ENCODE results near the gene NOC2L.

DNA sequence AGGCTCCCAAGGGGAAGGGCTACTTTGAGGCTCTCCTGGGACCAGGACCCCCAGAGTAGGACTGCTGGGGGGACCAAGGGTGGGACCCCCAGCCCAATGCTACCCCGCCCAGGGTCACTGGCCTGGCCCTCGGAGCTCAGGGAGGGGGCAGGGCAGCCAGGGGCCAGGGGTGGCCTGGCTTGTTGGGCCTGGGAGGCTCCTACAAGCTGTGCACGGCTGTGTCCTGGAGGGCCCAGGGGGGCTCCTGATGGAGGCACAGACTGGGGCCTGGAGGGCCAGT, 38.6 kb upstream of the NOC2L start:
- TF ChIP-seq ZNF175 (CRISPR knock-in tag; IDR thresholded peaks at IDR 0.05; ENCODE audit: low read depth) = no peak
- TF ChIP-seq ZKSCAN8 (CRISPR knock-in tag; IDR thresholded peaks at IDR 0.05) = no peak
- no peak for TF ChIP-seq ELF1 (tag; IDR thresholded peaks at IDR 0.05)
- TF ChIP-seq USF2 (CRISPR knock-in tag; IDR thresholded peaks at IDR 0.05) = no peak
- TF ChIP-seq, protein P1, sequence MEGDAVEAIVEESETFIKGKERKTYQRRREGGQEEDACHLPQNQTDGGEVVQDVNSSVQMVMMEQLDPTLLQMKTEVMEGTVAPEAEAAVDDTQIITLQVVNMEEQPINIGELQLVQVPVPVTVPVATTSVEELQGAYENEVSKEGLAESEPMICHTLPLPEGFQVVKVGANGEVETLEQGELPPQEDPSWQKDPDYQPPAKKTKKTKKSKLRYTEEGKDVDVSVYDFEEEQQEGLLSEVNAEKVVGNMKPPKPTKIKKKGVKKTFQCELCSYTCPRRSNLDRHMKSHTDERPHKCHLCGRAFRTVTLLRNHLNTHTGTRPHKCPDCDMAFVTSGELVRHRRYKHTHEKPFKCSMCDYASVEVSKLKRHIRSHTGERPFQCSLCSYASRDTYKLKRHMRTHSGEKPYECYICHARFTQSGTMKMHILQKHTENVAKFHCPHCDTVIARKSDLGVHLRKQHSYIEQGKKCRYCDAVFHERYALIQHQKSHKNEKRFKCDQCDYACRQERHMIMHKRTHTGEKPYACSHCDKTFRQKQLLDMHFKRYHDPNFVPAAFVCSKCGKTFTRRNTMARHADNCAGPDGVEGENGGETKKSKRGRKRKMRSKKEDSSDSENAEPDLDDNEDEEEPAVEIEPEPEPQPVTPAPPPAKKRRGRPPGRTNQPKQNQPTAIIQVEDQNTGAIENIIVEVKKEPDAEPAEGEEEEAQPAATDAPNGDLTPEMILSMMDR (IDR thresholded peaks at IDR 0.05 in 2 of 3, conservative IDR thresholded peaks at IDR 0.05 in 1 of 3; ENCODE audit: insufficient read depth in 2 of 3, low read depth in 1 of 3, low read length in 3 of 3) = no peak
- TF ChIP-seq, protein P2, sequence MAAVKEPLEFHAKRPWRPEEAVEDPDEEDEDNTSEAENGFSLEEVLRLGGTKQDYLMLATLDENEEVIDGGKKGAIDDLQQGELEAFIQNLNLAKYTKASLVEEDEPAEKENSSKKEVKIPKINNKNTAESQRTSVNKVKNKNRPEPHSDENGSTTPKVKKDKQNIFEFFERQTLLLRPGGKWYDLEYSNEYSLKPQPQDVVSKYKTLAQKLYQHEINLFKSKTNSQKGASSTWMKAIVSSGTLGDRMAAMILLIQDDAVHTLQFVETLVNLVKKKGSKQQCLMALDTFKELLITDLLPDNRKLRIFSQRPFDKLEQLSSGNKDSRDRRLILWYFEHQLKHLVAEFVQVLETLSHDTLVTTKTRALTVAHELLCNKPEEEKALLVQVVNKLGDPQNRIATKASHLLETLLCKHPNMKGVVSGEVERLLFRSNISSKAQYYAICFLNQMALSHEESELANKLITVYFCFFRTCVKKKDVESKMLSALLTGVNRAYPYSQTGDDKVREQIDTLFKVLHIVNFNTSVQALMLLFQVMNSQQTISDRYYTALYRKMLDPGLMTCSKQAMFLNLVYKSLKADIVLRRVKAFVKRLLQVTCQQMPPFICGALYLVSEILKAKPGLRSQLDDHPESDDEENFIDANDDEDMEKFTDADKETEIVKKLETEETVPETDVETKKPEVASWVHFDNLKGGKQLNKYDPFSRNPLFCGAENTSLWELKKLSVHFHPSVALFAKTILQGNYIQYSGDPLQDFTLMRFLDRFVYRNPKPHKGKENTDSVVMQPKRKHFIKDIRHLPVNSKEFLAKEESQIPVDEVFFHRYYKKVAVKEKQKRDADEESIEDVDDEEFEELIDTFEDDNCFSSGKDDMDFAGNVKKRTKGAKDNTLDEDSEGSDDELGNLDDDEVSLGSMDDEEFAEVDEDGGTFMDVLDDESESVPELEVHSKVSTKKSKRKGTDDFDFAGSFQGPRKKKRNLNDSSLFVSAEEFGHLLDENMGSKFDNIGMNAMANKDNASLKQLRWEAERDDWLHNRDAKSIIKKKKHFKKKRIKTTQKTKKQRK (IDR thresholded peaks at IDR 0.05; ENCODE audit: borderline replicate concordance, low read depth, low read length) = no peak
- no peak for TF ChIP-seq POLR2A (conservative IDR thresholded peaks at IDR 0.05)
